GM18861 (cell line): ENCODE measurements around the gene NINJ2.

Source experiments
- ATAC-seq: cut with Tn5 transposase; IDR thresholded peaks from one replicate; pipeline ENCODE4 v1.9.1; 2021; ENCODE audit not compliant: unreplicated experiment

Gene NINJ2

DNA sequence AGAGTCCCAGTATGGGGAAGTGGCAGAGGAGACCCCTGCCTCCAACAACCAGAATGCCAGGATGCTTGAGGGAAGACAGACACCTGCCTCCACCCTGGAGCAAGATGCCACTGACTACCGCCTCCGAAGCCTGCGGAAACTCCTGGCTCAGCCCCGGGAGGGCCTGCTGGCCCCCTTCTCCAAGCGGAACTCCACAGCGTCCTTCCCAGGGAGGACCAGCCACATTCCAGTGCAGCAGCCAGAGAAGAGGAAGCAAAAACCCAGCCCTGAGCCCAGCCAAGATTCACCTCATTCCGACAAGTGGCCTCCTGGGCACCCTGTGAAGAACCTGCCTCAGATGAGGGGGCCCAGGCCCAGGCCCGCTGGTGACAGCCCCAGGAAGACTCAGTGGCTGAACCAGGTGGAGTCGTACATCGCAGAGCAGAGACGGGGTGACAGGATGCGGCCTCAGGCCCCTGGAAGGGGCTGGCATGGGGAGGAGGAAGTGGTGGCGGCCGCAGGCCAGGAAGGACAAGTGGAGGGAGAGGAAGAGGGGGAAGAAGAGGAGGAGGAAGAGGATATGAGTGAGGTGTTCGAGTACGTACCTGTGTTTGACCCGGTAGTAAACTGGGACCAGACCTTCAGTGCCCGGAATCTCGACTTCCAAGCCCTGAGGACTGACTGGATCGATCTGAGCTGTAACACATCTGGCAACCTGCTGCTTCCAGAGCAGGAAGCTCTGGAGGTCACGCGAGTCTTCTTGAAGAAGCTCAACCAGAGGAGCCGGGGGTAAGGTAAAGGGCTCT lies 109.8 kb downstream of the NINJ2 start:
- ATAC-seq, result no peak

DNA sequence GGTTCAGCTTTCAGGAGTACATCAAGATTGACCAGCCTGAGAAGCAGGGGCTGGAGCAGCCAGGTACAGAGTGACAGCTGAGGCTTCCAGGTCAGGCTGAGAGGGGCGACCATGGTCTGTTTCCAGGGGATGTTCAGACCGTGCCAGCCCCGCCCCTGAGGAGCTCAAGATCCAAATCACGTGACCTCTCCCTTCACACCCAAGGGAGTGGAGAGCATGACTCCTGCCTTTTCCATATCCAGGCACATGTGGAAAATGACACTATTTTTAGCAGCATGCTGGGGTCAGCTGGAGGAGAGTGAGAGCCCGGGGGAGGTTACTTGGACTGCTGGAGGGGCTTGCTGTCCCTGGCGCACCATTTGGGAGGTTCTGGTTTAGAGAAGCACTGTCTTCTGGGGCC lies 110.8 kb downstream of the NINJ2 start:
- no peak for ATAC-seq

DNA sequence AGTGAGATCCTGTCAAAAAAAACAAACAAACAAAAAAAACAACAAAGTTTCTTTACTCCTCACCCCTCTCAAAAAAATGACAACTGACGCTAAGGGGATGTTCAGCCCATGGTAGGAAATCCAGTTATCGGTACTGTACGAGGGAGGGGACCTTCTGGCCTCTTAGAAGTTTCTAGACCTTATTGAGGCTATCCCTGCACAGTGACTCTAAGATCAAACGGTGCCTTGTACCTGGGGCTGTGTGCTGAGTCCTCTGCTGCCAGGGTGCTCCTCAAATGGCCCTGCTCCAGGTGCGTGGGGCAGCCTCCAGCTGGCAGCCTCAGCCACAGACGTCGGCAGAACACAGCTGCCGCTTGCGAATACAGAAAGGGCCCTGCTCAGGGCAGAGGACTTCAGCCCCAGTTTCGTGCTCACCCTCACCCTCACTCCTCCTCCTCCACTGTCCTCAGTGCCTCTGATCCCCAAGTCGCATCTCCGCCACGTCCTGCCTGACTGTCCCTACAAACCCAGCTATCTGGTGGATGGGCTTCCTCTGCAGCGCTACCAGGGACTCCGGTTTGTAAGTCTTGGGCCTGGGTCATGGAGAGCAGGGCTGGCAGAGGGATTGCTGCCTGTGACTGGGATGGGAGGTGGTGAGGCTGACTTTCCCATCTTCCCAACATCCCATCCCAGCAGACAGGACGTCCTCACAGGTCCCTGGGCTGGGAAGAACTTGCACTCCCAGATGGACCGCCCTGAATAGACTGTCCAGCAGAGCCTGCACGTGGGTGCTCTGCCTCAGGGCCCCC lies 112.6 kb downstream of the NINJ2 start:
- ATAC-seq, result no peak

DNA sequence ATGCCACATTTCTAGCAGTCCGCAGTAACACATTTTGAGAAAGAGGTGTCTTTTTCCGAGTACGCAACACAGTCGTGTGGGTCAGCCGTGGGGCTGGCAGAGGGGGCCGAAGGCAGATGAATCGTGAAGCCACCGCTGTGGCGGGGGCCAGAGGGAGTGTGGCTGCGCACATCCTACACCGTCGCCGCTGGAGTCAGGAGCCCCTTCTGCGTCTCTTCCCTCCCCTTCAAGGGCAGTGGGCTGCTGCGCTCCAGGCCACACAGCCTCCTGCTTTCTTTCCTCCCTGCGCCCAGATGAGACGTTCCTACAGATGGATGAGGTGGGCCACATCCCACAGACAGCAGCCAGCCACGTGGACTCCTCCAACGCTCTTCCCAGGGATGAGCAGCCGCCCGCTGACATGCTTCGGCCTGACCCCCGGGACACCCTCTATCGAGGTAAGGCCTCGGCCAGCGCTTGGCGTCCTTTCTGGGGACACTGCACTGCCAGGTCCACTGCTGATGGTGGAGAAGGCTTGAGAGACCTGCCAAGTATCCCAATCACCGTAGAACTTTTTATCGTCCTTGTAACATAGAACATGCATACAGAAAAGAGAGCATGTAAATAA lies 113.7 kb downstream of the NINJ2 start:
- no peak for ATAC-seq

DNA sequence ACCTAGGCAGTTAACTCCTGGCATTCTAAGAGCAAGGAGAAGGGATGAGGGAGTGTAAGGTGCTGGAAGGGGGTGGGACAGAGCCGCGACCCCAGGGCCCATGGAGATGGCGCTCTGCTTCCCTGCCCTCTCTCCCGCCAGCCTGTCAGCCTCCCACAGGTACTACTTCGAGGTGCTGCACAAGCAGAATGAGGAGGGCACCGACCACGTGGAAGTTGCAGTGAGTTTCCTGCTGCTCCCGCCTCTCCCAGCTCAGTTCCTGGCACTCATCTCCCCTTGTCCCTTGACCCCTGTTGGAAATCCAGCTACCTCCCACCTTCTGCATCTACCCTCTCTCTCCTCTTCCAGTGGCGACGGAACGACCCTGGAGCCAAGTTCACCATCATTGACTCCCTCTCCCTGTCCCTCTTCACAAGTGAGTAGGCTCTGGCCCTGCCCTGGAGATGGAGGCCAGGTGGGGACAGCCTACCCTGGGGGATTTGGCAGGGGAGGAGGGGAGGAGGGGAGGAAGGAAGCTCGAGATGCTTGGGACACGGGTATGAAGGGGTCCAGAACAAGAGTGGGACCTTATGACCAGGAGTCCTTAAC lies 115.3 kb downstream of the NINJ2 start:
- no peak for ATAC-seq

DNA sequence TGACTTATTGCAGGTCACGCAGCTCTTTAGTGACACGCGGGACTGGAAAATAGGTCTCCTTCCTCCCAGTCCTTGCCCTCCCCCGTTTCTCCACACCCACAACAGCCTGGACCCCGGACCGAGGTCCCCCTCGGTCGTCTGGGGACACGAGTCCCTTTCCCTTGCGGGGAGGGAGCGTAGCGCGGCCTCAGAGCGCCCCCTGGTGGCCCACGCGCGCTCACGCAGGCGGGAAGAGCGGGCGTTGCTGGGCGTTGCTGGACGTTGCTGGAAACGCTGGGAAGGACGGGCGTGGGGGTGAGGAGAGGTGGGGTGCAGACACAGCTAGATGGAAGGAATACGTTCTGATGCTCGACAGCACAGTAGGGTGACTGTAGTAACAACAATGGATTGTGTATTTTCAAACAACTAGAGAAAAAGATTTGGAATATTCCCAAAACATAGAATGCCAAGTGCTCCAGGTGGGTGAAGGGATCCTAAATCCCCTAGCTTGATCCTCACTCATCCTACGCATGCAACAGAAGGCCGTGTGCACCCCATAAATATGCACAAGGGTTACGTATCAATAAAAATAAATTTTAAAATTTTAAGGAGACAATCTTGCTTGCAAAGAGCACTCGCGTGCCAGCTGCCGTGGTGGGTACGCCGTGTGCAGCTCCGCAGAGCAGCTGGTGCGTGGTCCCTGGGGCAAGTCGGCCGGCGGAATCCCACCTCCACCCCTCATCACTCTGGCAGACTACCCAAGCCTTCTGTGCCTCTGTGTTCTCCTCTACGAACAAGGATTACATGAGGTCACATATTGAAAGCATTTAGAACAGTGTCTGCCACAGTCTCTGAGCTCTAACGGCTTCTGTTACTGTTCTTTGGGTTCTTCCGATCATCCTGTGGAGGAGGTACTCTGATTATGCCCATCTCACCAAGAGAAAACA lies 116.1 kb downstream of the NINJ2 start:
- no peak for ATAC-seq

DNA sequence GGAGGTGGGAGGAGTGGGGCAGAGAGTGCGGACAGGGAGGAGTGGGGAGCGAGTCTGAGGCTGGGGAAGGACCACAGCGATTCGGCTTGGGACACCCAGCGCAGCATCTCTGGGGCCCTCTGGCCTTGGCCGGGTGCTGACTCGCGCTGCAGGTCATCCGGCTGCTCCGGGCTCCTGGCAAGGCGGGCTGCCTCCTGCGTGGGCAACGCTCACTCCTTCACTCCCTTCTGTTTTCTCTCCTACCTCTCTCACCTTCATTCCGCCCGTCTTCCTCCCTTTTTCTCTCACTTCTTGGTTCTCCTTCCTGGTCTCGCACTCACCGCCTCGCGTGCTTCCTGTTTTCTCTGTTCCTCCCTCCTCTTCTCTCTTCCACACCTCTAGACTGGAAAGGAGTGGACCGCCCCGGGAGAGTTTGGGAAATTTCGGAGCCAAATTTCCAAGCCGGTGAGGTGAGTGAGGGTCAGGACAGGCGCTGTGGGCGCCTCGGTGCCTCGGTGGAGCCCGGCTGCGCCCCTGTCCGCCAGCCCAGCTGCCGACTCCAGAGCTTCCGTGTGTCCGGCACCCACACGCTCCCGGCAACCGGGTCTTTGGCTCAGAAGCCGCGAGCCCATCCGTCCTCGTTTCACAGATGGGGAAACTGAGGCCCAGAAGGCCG lies 116.9 kb downstream of the NINJ2 start:
- ATAC-seq, result no peak

DNA sequence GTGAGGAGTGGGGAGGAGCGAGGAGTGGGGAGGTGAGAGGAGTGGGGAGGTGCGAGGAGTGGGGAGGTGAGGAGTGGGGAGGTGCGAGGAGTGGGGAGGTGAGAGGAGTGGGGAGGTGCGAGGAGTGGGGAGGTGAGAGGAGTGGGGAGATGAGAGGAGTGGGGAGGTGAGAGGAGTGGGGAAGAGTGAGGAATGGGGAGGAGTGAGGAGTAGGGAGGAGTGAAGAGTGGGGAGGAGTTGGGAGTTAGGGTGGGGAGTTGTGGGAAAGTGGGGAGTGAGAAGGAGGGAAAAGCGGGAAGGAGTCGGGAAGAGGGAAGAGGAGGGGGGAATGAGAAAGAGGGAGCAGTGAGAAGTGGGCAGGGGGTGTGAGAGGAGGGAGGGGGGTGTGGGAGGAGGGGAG lies 117.4 kb downstream of the NINJ2 start:
- ATAC-seq, result no peak

DNA sequence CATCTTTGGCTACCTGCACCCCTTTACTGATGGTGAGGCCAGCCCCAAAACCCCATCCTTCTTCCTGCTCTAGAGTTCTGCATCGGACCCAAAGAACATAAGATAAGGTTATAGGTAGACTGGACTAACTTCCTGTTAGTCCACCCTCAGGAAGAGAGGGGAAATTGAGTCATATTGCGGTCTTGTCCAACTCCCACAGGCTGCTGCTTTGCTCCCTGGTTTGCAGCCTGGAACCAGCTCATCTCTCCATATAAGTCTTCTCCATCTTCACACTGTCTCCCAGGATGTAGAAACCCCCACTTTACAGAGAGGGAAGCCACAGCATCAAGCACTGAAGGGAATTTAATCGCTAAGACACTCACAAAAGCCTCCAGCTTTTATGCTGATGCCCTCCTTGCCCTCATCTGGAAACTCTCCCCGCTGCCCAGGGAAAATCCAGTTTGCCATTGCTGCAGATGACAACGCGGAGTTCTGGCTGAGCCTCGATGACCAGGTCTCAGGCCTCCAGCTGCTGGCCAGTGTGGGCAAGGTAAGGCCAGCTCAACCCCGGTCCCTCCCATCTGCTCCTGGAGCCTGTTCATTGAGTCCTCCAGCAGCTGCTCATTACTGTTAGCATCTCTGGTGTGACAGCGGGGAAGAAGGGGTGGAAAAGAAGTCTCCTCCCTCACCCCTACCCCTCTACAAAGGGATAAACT lies 118.2 kb downstream of the NINJ2 start:
- ATAC-seq, result no peak

DNA sequence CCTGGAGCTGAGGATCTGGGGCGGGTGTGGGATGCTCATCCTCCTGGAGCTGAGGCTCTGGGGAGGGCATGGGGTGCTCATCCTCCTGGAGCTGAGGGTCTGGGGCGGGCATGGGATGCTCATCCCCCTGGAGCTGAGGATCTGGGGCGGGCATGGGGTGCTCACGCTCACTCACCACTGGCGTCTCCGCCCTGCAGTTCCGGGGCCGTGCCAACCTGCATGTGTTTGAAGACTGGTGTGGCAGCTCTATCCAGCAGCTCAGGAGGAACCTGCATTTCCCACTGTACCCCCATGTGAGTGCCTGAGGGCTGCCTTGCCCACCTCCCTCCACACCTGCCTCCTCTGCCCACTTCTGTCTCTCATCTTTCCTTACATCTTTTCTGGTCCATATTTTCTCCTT lies 119.1 kb downstream of the NINJ2 start:
- no peak for ATAC-seq

DNA sequence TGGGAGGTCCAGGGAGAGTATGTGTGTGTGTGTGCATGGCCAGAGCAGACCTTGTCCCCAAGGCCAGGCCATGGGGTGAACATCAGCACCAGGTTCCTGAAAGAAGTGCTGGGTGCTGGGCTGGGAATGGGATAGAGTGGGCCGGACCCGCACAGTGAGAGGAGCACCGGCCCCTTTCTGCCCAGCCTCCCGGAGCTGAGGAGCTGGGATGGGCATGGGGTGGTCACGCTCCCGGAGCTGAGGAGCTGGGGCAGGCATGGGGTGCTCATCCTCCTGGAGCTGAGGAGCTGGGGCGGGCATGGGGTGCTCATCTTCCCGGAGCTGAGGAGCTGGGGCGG lies 120.2 kb downstream of the NINJ2 start:
- no peak for ATAC-seq

DNA sequence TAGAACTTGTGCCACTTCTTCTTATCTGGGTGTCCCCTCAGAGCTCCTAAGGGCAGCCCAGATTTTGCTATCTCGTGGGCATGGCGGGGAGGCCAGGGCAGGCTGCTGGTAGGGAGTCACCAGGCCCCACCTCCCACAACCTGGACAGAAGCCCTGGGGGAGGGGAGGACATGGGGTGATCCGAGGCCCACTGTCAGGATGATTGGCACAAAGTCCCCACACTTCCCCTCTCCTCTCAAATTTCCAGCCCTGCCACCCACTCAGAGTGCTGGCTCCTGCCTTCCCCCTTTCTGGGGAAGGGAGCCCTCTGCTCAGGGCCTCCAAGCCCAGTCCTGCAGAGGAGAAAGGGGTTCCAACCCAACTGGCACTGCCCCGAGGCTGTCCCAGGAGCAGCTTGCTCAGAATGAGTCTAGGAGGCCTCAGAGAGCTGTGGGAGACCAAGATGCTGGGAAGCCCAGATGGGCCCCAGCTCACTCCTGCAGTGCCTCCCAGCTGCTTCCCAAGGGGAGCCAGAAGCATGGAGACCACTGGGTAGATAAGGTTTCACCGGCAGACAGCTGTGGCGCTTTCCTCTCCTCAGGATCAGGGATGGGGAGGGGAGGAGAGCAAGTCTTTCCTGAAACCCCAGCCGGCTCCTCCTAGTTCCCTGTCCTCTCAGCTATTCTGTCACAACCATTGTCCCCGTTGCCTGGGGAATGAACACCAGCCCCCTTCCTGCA lies 120.7 kb downstream of the NINJ2 start:
- no peak for ATAC-seq

DNA sequence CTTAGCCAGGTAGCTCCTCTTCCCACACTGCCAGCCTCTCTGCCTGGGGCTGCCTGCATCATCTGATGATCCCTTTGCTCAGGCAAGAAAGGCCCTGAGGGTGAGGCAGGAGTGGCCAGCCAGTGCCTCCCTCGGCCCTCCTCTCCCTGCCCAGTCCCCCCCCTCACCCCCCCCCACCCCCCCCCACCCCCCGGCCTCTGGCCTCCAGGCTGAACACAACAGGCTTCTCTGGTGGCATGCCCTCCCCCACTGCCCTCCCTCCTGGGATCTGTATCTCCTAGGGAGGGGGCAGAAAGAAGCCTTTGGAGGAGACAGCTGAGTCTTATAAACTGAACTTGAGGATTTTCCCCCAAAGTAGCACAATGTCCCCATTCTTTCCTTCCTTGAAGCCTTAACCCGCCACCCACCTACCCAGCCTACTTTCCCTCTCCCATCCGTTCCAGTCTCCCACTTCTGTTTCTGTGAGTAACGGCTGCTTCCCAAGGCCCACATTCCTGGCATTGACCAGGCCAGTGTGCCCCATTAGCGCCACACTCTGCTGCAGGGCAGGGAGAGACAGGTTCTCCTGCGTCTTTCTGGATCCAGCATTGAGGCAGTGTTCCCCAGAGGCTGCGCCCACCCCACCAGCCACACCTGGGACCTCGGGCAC lies 121.4 kb downstream of the NINJ2 start:
- no peak for ATAC-seq

DNA sequence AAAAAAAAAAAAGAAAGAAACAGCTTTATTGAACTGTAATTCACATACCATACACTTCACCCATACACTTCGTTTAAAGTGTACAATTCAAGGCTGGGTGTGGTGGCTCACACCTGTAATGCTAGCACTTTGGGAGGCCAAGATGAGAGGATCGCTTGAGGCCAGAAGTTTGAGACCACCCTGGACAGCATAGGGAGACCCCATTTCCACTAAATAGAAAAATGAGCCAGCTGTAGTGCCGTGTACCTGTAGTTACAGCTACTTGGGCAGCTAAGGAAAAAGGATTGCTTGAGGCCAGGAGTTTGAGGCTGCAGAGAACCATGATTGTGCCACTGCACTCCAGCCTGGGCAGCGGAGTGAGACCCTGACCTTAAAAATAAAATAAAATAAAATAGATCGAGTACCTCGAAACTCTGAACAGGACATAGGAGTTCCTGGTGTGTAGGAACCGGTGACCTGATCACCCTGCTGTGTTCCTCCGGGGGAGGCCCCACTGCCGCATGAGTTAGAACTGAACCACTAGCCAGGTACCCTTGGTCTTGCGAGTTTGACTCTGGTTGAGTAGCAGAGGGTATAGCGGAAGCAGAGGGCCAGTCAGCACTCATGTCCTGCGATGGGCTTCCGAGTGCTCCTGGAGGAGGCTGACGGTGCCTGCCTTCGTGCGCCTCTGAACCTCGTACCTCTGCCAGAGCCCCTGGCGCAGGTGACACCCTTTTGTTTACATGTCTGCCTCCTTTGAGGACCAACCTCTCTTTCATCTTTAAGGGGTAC lies 123.5 kb downstream of the NINJ2 start:
- ATAC-seq, result no peak

DNA sequence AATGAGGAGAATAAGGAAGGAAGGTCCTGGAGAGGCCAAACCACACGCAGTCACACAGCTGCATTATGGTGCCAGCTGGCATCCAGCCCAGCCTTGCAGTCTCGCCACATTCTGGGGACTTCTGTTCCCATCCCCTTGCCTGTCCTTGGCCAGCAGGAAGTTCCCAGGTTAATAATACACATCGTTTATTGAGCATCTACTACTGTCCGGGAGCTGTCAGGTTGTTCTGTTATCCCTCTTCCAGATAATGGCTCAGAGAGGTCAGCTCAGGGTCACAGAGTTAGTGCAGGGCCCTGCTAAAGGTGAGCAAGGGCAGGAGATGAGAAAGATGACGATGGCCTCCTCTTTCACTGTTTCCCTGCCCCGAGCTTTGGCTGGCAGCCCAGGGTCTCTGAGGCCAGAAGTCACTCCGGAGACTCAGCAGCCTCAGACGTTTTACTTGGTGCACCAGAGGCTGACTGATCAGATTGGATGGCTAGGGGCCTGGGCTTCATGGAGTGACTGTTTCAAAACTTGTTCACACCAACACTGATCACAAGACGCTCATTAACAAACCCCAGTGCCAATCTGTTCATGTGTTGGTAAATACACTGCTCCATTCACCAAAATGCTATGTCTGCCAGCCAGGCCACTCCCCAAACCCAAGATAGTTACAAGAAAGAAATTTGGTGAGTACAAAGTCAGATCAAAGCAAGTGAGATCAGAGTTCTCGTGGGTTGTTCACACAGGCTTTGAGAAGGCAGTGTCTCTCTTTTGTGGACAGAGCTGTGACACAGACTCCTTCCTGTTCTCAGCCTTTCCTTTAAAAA lies 124.3 kb downstream of the NINJ2 start:
- no peak for ATAC-seq

DNA sequence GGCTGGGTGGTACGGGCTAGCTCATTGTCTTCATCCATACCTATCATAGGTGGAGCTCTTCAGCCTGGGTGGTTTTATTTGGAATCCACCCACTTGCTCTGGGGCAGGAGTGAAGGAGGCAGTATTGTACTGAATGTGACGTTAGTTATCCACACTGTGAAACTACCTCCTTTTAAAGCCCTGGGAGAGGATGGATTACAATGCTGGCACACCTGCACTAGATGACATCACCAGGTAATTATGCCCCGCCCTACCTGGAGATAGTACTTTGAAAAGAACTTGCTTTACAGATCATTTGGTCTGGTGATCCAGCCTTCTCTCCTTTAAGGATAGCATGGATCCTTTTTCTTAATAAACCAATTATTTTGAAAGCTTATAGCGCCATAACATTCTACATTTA lies 125.5 kb downstream of the NINJ2 start:
- ATAC-seq, result no peak

DNA sequence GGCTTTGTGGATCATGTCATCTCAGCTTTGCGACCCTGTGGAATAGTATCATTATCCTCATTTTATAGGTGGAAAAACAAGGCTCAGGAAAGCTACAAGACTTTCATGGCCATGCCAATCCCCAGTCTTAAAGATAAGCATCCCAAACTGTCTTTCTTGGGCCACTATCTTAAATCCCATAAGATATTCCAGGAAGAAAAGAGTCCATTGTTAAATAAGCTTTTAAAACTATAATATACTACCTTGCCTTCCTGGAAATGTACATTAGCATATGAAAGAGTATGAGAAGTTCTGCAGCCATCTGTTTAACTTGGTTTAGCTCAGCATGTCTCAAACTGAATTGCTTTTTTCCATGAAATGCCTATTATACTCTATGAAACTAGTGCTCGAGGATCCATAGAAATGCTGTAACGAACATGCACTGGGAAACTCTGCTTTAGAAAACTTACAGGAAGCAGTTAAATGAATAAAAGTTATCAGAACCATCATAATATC lies 126.4 kb downstream of the NINJ2 start:
- ATAC-seq, result no peak
